Progenitor cell of endocrine pancreas (in vitro differentiated cells): Measurements from ENCODE around the gene ATP2A3. TPM values are rescaled to one million over a fixed set of nuclear protein-coding genes. Genes with fewer than 3 reads are reported as not detected.

Experiments used
- DNase-seq: peaks from one replicate; pipeline ENCODE4 v3.0.0; 2021; ENCODE audit warnings: low spot score; ENCODE audit not compliant: unreplicated experiment
- H3K27ac Mint-ChIP-seq: 2 replicates; pipeline ENCODE4 v1.8.0; 2021; ENCODE audit warnings: mild to moderate bottlenecking, moderate library complexity, mixed read lengths
- H3K27me3 Mint-ChIP-seq: 2 replicates; pipeline ENCODE4 v1.8.0; 2021; ENCODE audit warnings: mixed read lengths
- H3K36me3 Mint-ChIP-seq: 2 replicates; pipeline ENCODE4 v1.8.0; 2022; ENCODE audit warnings: mixed read lengths; ENCODE audit not compliant: insufficient read depth
- H3K4me1 Mint-ChIP-seq: 2 replicates; pipeline ENCODE4 v1.8.0; 2021; ENCODE audit warnings: low read depth, mixed read lengths
- H3K4me3 Mint-ChIP-seq: 2 replicates; pipeline ENCODE4 v1.8.0; 2021; ENCODE audit warnings: low read depth, mild to moderate bottlenecking, moderate library complexity, mixed read lengths
- H3K9me3 Mint-ChIP-seq: 2 replicates; pipeline ENCODE4 v1.8.0; 2021; ENCODE audit warnings: low read depth, mixed read lengths
- total RNA-seq: library from RNA; stranded (reverse); gene quantifications from 2 replicates; pipeline ENCODE4 v1.2.1, GENCODE V29; 2021
- TF ChIP-seq, protein P1 (sequence below): fragments of 200-600 bp; sonication (generic); IDR thresholded peaks from one replicate; pipeline ENCODE4 v1.5.0; 2021; ENCODE audit warnings: antibody characterized with exemption, mild to moderate bottlenecking; ENCODE audit not compliant: unreplicated experiment

Gene ATP2A3
- total RNA-seq, 1 donor from 2014 or later = 59.2 TPM

GRCh38 chr17:3955673-3955988 is 8.6 kb downstream of the ATP2A3 start:
- peaks cover 13% of the 10 kb centered on the region for H3K4me1 Mint-ChIP-seq
- H3K9me3 Mint-ChIP-seq = no peaks in the 10 kb centered on the region
- no peak for DNase-seq
- TF ChIP-seq, protein P1, sequence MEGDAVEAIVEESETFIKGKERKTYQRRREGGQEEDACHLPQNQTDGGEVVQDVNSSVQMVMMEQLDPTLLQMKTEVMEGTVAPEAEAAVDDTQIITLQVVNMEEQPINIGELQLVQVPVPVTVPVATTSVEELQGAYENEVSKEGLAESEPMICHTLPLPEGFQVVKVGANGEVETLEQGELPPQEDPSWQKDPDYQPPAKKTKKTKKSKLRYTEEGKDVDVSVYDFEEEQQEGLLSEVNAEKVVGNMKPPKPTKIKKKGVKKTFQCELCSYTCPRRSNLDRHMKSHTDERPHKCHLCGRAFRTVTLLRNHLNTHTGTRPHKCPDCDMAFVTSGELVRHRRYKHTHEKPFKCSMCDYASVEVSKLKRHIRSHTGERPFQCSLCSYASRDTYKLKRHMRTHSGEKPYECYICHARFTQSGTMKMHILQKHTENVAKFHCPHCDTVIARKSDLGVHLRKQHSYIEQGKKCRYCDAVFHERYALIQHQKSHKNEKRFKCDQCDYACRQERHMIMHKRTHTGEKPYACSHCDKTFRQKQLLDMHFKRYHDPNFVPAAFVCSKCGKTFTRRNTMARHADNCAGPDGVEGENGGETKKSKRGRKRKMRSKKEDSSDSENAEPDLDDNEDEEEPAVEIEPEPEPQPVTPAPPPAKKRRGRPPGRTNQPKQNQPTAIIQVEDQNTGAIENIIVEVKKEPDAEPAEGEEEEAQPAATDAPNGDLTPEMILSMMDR = no peak
- H3K4me3 Mint-ChIP-seq = no peak overlapping the region
- peaks cover 13% of the 10 kb centered on the region for H3K27me3 Mint-ChIP-seq
- H3K27ac Mint-ChIP-seq = no peak overlapping the region
- H3K36me3 Mint-ChIP-seq = no peaks in the 10 kb centered on the region

GRCh38 chr17:3954976-3955672 is 9.1 kb downstream of the ATP2A3 start:
- Mint-ChIP-seq H3K4me3 (no peak overlapping the region), H3K27me3 (peaks cover 8% of the 10 kb centered on the region), H3K27ac (no peak overlapping the region), H3K4me1 (peaks cover 10% of the 10 kb centered on the region), H3K9me3 (no peaks in the 10 kb centered on the region), H3K36me3 (no peaks in the 10 kb centered on the region)
- TF ChIP-seq, protein P1 = no peak
- DNase-seq = no peak

- no peaks in the 10 kb centered on the region for H3K9me3 Mint-ChIP-seq
- no peak for DNase-seq
- H3K27me3 Mint-ChIP-seq = peaks cover 8% of the 10 kb centered on the region
- TF ChIP-seq, protein P1 = no peak
- peaks cover 3% of the 10 kb centered on the region for H3K4me1 Mint-ChIP-seq
- H3K4me3 Mint-ChIP-seq = no peak overlapping the region
- no peaks in the 10 kb centered on the region for H3K36me3 Mint-ChIP-seq
- no peak overlapping the region for H3K27ac Mint-ChIP-seq
Measured at GRCh38 chr17:3954086-3954485, 10.2 kb downstream of the ATP2A3 start.

GRCh38 chr17:3953542-3953941 is 10.7 kb downstream of the ATP2A3 start:
- Mint-ChIP-seq H3K27me3 (peaks cover 8% of the 10 kb centered on the region), H3K36me3 (no peaks in the 10 kb centered on the region), H3K4me3 (no peak overlapping the region), H3K9me3 (no peaks in the 10 kb centered on the region), H3K27ac (no peak overlapping the region), H3K4me1 (peaks cover 2% of the 10 kb centered on the region)
- no peak for DNase-seq
- TF ChIP-seq, protein P1 = no peak

DNA sequence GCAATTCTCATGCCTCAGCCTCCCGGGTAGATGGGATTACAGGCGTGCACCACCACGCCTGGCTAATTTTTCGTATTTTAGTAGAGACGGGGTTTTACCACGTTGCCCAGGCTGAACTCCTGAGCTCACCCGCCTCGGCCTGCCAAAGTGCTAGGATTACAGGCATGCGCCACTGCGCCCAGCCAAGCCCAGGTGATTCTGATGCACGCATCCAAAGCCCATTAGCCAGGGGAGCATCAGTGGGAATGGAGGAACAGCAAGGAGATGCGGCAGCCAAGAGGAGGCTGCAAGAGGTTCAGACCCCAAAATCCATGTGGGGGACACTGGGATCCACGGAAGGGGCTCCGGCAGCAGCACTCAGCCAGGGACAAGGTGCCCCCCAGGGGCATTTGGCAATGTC is 12.1 kb downstream of the ATP2A3 start:
- TF ChIP-seq, protein P1 = no peak
- Mint-ChIP-seq H3K36me3 (no peaks in the 10 kb centered on the region), H3K4me1 (peaks cover 2% of the 10 kb centered on the region), H3K27me3 (peaks cover 8% of the 10 kb centered on the region), H3K27ac (no peak overlapping the region), H3K4me3 (no peak overlapping the region), H3K9me3 (no peaks in the 10 kb centered on the region)
- DNase-seq = no peak
